GM21423 (cell line): ENCODE measurements around the gene CLPTM1.
"Not testable (repeated sequence)": the region's sequence is repeated elsewhere in the genome, so short reads cannot be mapped to it uniquely, and the experiment has no call there.

Experiments
- ATAC-seq: cut with Tn5 transposase; IDR thresholded peaks from one replicate; pipeline ENCODE4 v1.9.1; 2021; ENCODE audit warnings: mild to moderate bottlenecking, moderate library complexity; ENCODE audit not compliant: unreplicated experiment

The CLPTM1 gene

GRCh38 chr19:44973982-44974735 is 19.0 kb downstream of the CLPTM1 start:
- no peak for ATAC-seq

GRCh38 chr19:44974857-44975256 is 19.7 kb downstream of the CLPTM1 start:
- ATAC-seq: no peak

GRCh38 chr19:44975444-44975843 is 20.3 kb downstream of the CLPTM1 start:
- no peak for ATAC-seq

GRCh38 chr19:44984005-44984404 is 28.8 kb downstream of the CLPTM1 start:
- ATAC-seq: no peak

- ATAC-seq: no peak
These were observed 30.3 kb downstream of the CLPTM1 start for GRCh38 chr19:44985445-44985844.

- no peak for ATAC-seq
These were observed 31.2 kb downstream of the CLPTM1 start for GRCh38 chr19:44986389-44986788.

- no peak for ATAC-seq
These were observed 32.0 kb downstream of the CLPTM1 start for GRCh38 chr19:44987148-44987675.

GRCh38 chr19:44988273-44988672 is 33.1 kb downstream of the CLPTM1 start:
- ATAC-seq: no peak

GRCh38 chr19:44988896-44989556 is 33.8 kb downstream of the CLPTM1 start:
- ATAC-seq: no peak

- ATAC-seq: no peak
These were observed 35.3 kb downstream of the CLPTM1 start for GRCh38 chr19:44990459-44990858.

- no peak for ATAC-seq
These were observed 35.8 kb downstream of the CLPTM1 start for GRCh38 chr19:44990966-44991365.

GRCh38 chr19:44992336-44993163 is 37.4 kb downstream of the CLPTM1 start:
- no peak for ATAC-seq

- no peak for ATAC-seq
These were observed 38.3 kb downstream of the CLPTM1 start for GRCh38 chr19:44993526-44993925.

GRCh38 chr19:44993926-44994537 is 38.9 kb downstream of the CLPTM1 start:
- ATAC-seq: no peak

GRCh38 chr19:44998025-44998424 is 42.8 kb downstream of the CLPTM1 start:
- ATAC-seq: no peak

- not testable (repeated sequence) for ATAC-seq
These were observed 44.1 kb downstream of the CLPTM1 start for GRCh38 chr19:44999131-44999925.

GRCh38 chr19:45000665-45001064 is 45.5 kb downstream of the CLPTM1 start:
- ATAC-seq: not testable (repeated sequence)

- peak; percentile 49 for ATAC-seq
These were observed 46.0 kb downstream of the CLPTM1 start, which contains the start of gene RELB for GRCh38 chr19:45001087-45001739. Gene RELB, plus strand, starts transcription at chr19:45001464. Its CDS starts 116 bp downstream, at chr19:45001580.

- ATAC-seq: no peak
These were observed 48.3 kb downstream of the CLPTM1 start for GRCh38 chr19:45003485-45003884.
